ENCODE data around the gene AP2B1.

GRCh38 chr17:35553310-35553709 lies 33.8 kb upstream of the AP2B1 start:
- TF ChIP-seq, protein P1, sequence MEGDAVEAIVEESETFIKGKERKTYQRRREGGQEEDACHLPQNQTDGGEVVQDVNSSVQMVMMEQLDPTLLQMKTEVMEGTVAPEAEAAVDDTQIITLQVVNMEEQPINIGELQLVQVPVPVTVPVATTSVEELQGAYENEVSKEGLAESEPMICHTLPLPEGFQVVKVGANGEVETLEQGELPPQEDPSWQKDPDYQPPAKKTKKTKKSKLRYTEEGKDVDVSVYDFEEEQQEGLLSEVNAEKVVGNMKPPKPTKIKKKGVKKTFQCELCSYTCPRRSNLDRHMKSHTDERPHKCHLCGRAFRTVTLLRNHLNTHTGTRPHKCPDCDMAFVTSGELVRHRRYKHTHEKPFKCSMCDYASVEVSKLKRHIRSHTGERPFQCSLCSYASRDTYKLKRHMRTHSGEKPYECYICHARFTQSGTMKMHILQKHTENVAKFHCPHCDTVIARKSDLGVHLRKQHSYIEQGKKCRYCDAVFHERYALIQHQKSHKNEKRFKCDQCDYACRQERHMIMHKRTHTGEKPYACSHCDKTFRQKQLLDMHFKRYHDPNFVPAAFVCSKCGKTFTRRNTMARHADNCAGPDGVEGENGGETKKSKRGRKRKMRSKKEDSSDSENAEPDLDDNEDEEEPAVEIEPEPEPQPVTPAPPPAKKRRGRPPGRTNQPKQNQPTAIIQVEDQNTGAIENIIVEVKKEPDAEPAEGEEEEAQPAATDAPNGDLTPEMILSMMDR (IDR thresholded peaks at IDR 0.05) = no peak
- TF ChIP-seq ZFX (IDR thresholded peaks at IDR 0.05; ENCODE audit: borderline replicate concordance) = no peak
